OCI-LY3 (cell line): ENCODE results near the gene AKR1D1.
"Not testable (repeated sequence)": the region's sequence is repeated elsewhere in the genome, so short reads cannot be mapped to it uniquely, and the experiment has no call there.

ENCODE experiments used
- H2AFZ ChIP-seq: fragments of 200-600, 300-600 bp; shearing (Covaris generic); 2 replicates; pipeline ENCODE4 v1.6.0; 2014; ENCODE audit warnings: antibody characterized with exemption, low read depth, low read length
- H3K27ac ChIP-seq: fragments of 200-600, 300-600 bp; sonication (generic); 2 replicates; pipeline ENCODE4 v1.5.1; 2014; ENCODE audit warnings: mild to moderate bottlenecking, low read length, moderate library complexity, mixed read lengths
- H3K27me3 ChIP-seq: fragments of 200-600, 300-600 bp; sonication (generic); 2 replicates; pipeline ENCODE4 v1.6.1; 2014; ENCODE audit warnings: low read depth, low read length, mixed read lengths
- H3K36me3 ChIP-seq: fragments of 200-600, 300-600 bp; sonication (generic); replicated peaks from 2 replicates; pipeline ENCODE3; 2014; ENCODE audit warnings: low read depth, low read length, mixed read lengths
- H3K4me1 ChIP-seq: fragments of 300-600, 200-600 bp; sonication (generic); 2 replicates; pipeline ENCODE4 v1.6.1; 2014; ENCODE audit warnings: low read length, mixed read lengths
- H3K4me2 ChIP-seq: fragments of 200-600, 300-600 bp; sonication (generic); 2 replicates; pipeline ENCODE4 v1.6.1; 2014; ENCODE audit warnings: low read length, mixed read lengths
- H3K4me3 ChIP-seq: fragments of 300-600, 200-600 bp; sonication (generic); 2 replicates; pipeline ENCODE4 v1.5.1; 2014; ENCODE audit warnings: antibody characterized with exemption, mild to moderate bottlenecking, low read length, moderate library complexity
- H3K79me2 ChIP-seq: fragments of 300-600, 200-600 bp; shearing (Covaris generic); 2 replicates; pipeline ENCODE4 v1.6.1; 2014; ENCODE audit warnings: mild to moderate bottlenecking, low read length, mixed read lengths
- H3K9ac ChIP-seq: fragments of 300-600, 200-600 bp; shearing (Covaris generic); 2 replicates; pipeline ENCODE4 v1.6.0; 2014; ENCODE audit warnings: mild to moderate bottlenecking, low read length, moderate library complexity
- H3K9me3 ChIP-seq: fragments of 200-600, 300-600 bp; shearing (Covaris generic); 2 replicates; pipeline ENCODE4 v1.6.1; 2014; ENCODE audit warnings: low read length, mixed read lengths; ENCODE audit not compliant: insufficient read depth
- H4K20me1 ChIP-seq: fragments of 200-600, 300-600 bp; sonication (generic); 2 replicates; pipeline ENCODE4 v1.6.1; 2016; ENCODE audit warnings: low read length, mixed read lengths; ENCODE audit not compliant: insufficient read depth
- CTCF ChIP-seq: fragments of 200-600, 300-600 bp; sonication (generic); IDR thresholded peaks from 2 replicates; pipeline ENCODE4 v1.5.1; 2014; ENCODE audit warnings: antibody characterized with exemption, low read length, low read depth
- EZH2phosphoT487 ChIP-seq: fragments of 200-600 bp; shearing (Covaris generic); IDR thresholded peaks from 2 replicates; pipeline ENCODE4 v1.6.1; 2018; ENCODE audit warnings: antibody characterized with exemption, mixed run types, low read depth

Gene AKR1D1

GRCh38 chr7:138036135-138036534 lies 40.1 kb upstream of the AKR1D1 start:
- H3K36me3 ChIP-seq: no peaks in the 10 kb centered on the region
- H4K20me1 ChIP-seq: no peaks in the 10 kb centered on the region
- no peaks in the 10 kb centered on the region for H3K79me2 ChIP-seq
- TF ChIP-seq CTCF (no peak), EZH2phosphoT487 (no peak)
- H3K9ac ChIP-seq: no peak overlapping the region
- H3K4me1 ChIP-seq: no peaks in the 10 kb centered on the region
- H3K27ac ChIP-seq: no peak overlapping the region
- H3K4me2 ChIP-seq: no peak overlapping the region
- H3K4me3 ChIP-seq: no peak overlapping the region
- no peaks in the 10 kb centered on the region for H3K27me3 ChIP-seq
- H3K9me3 ChIP-seq: peaks cover 8% of the 10 kb centered on the region; the same call in 1 of the 2 replicates
- H2AFZ ChIP-seq: no peak overlapping the region

- not testable (repeated sequence) for H3K79me2 ChIP-seq, H3K4me1 ChIP-seq, H3K9me3 ChIP-seq, H4K20me1 ChIP-seq, H3K27ac ChIP-seq, H3K4me3 ChIP-seq, H3K36me3 ChIP-seq, H3K27me3 ChIP-seq, H3K4me2 ChIP-seq, H2AFZ ChIP-seq, H3K9ac ChIP-seq
These were observed 36.2 kb upstream of the AKR1D1 start for GRCh38 chr7:138040063-138040462.

GRCh38 chr7:138044897-138045296 lies 31.4 kb upstream of the AKR1D1 start:
- Histone ChIP-seq H3K79me2 (no peaks in the 10 kb centered on the region), H3K36me3 (no peaks in the 10 kb centered on the region), H3K27ac (no peak overlapping the region), H2AFZ (no peak overlapping the region), H4K20me1 (no peaks in the 10 kb centered on the region), H3K4me2 (no peak overlapping the region), H3K27me3 (no peaks in the 10 kb centered on the region), H3K9ac (no peak overlapping the region), H3K4me3 (no peak overlapping the region), H3K9me3 (no peaks in the 10 kb centered on the region), H3K4me1 (no peaks in the 10 kb centered on the region)
- TF ChIP-seq CTCF (no peak), EZH2phosphoT487 (no peak)

- no peaks in the 10 kb centered on the region for H3K4me1 ChIP-seq
- H3K4me2 ChIP-seq: no peak overlapping the region
- H3K36me3 ChIP-seq: no peaks in the 10 kb centered on the region
- H3K27ac ChIP-seq: no peak overlapping the region
- H2AFZ ChIP-seq: no peak overlapping the region
- H3K27me3 ChIP-seq: no peaks in the 10 kb centered on the region
- no peak overlapping the region for H3K9ac ChIP-seq
- TF ChIP-seq CTCF: no peak
- no peak for TF ChIP-seq EZH2phosphoT487
- no peaks in the 10 kb centered on the region for H4K20me1 ChIP-seq
- no peaks in the 10 kb centered on the region for H3K79me2 ChIP-seq
- H3K9me3 ChIP-seq: no peaks in the 10 kb centered on the region
- no peak overlapping the region for H3K4me3 ChIP-seq
These were observed 28.4 kb upstream of the AKR1D1 start for GRCh38 chr7:138047907-138048306.

- Histone ChIP-seq H4K20me1 (no peaks in the 10 kb centered on the region), H3K4me3 (no peak overlapping the region)
These were observed 26.6 kb upstream of the AKR1D1 start for GRCh38 chr7:138049505-138050116.

GRCh38 chr7:138051712-138052247 lies 24.5 kb upstream of the AKR1D1 start:
- H3K4me2 ChIP-seq, H4K20me1 ChIP-seq, H3K36me3 ChIP-seq, H3K4me3 ChIP-seq, H3K27ac ChIP-seq, H3K9ac ChIP-seq, H3K4me1 ChIP-seq, H3K79me2 ChIP-seq, H2AFZ ChIP-seq, H3K9me3 ChIP-seq, H3K27me3 ChIP-seq: not testable (repeated sequence)

More at GRCh38 chr7:138049505-138050116, 26.6 kb upstream of the AKR1D1 start:
- Histone ChIP-seq H3K4me2 (no peak overlapping the region), H3K27me3 (no peaks in the 10 kb centered on the region), H3K4me1 (no peaks in the 10 kb centered on the region), H3K27ac (no peak overlapping the region), H3K9me3 (no peaks in the 10 kb centered on the region), H3K9ac (no peak overlapping the region), H3K36me3 (no peaks in the 10 kb centered on the region), H3K79me2 (no peaks in the 10 kb centered on the region), H2AFZ (no peak overlapping the region)
- no peak for TF ChIP-seq EZH2phosphoT487
- TF ChIP-seq CTCF: no peak
